MM.1S (cell line): ENCODE measurements around the gene IL2RG.

Source experiments
- DNase-seq: peaks from one replicate; pipeline ENCODE4 v3.0.0-alpha.2; 2015
- H2AFZ ChIP-seq: fragments of 300-600 bp; sonication (generic); 2 replicates; pipeline ENCODE4 v1.6.0; 2016; ENCODE audit warnings: antibody characterized with exemption, low read length
- H3F3A ChIP-seq: fragments of 300-600 bp; sonication (generic); 2 replicates; pipeline ENCODE4 v1.6.1; 2016; ENCODE audit warnings: mild to moderate bottlenecking, antibody characterized with exemption, low read length, moderate library complexity, mixed read lengths; ENCODE audit not compliant: insufficient read depth
- H3K27ac ChIP-seq: fragments of 300-600 bp; sonication (generic); 2 replicates; pipeline ENCODE4 v1.5.1; 2016; ENCODE audit warnings: mild to moderate bottlenecking, low read length
- H3K27me3 ChIP-seq: fragments of 300-600 bp; sonication (generic); replicated peaks from 2 replicates; pipeline ENCODE4 v1.6.0; 2016; ENCODE audit warnings: low read length; ENCODE audit not compliant: insufficient read depth
- H3K36me3 ChIP-seq: fragments of 300-600 bp; sonication (generic); replicated peaks from 2 replicates; pipeline ENCODE4 v1.6.1; 2016; ENCODE audit warnings: mild to moderate bottlenecking, low read length, mixed read lengths; ENCODE audit not compliant: insufficient read depth
- H3K4me1 ChIP-seq: fragments of 300-600 bp; sonication (generic); 2 replicates; pipeline ENCODE4 v1.6.1; 2016; ENCODE audit warnings: low read length, mixed read lengths
- H3K4me2 ChIP-seq: fragments of 300-600 bp; sonication (generic); 2 replicates; pipeline ENCODE4 v1.6.0; 2016; ENCODE audit warnings: low read depth, low read length
- H3K4me3 ChIP-seq: fragments of 300-600 bp; sonication (generic); 2 replicates; pipeline ENCODE4 v1.5.1; 2016; ENCODE audit warnings: low read length, mixed read lengths
- H3K79me2 ChIP-seq: fragments of 300-600 bp; sonication (generic); 2 replicates; pipeline ENCODE4 v1.6.1; 2016; ENCODE audit warnings: mixed run types, low read length, mixed read lengths
- H3K9ac ChIP-seq: fragments of 300-600 bp; sonication (generic); 2 replicates; pipeline ENCODE4 v1.6.1; 2016; ENCODE audit warnings: low read length, mixed read lengths
- H3K9me2 ChIP-seq: fragments of 300-600 bp; sonication (generic); replicated peaks from 2 replicates; pipeline ENCODE4 v1.6.1; 2016; ENCODE audit warnings: mild to moderate bottlenecking, low read length, mixed read lengths; ENCODE audit not compliant: insufficient read depth
- H3K9me3 ChIP-seq: fragments of 300-600 bp; sonication (generic); replicated peaks from 2 replicates; pipeline ENCODE4 v1.6.1; 2016; ENCODE audit warnings: mild to moderate bottlenecking, low read length, mixed read lengths; ENCODE audit not compliant: insufficient read depth
- H4K20me1 ChIP-seq: fragments of 300-600 bp; sonication (generic); 2 replicates; pipeline ENCODE4 v1.6.1; 2016; ENCODE audit warnings: mild to moderate bottlenecking, low read length, moderate library complexity, mixed read lengths; ENCODE audit not compliant: insufficient read depth
- EZH2 ChIP-seq: fragments of 300-600 bp; sonication (generic); optimal IDR thresholded peaks from 2 replicates; pipeline ENCODE3; 2017; ENCODE audit warnings: low read depth, mild to moderate bottlenecking, antibody characterized with exemption, low read length, mixed read lengths
- EZH2phosphoT487 ChIP-seq: fragments of 300-600 bp; sonication (generic); IDR thresholded peaks from 2 replicates; pipeline ENCODE4 v1.6.1; 2018; ENCODE audit warnings: antibody characterized with exemption, low read length
- TF ChIP-seq, protein P1 (sequence below): fragments of 300-600 bp; sonication (generic); IDR thresholded peaks from 2 replicates; pipeline ENCODE4 v1.5.1; 2016; ENCODE audit warnings: antibody characterized with exemption, low read length, mixed read lengths

Gene IL2RG

DNA sequence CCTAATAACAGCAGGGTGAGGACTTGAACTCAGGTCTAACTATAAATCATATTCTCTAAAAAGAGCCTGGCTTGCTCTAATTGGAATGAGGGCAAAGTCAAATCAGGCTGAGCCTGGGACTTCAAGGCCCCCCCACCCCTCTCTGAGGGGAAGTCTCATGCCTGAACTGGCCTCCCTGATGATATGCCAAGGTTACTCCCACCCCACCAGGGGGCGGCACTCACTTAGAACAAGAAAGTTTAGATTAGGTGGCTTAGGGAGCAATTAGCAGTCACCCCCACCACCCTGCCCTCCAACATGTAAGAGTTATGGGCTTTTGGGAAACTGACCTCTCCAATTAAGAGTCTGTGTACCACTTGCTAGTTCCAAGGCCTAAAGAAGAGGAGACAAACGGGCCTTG, 13.1 kb downstream of the IL2RG start:
- H3K36me3 ChIP-seq = no peaks in the 10 kb centered on the region
- H3K4me3 ChIP-seq = no peak overlapping the region
- no peak overlapping the region for H3K4me2 ChIP-seq
- TF ChIP-seq EZH2phosphoT487 = no peak
- TF ChIP-seq, protein P1, sequence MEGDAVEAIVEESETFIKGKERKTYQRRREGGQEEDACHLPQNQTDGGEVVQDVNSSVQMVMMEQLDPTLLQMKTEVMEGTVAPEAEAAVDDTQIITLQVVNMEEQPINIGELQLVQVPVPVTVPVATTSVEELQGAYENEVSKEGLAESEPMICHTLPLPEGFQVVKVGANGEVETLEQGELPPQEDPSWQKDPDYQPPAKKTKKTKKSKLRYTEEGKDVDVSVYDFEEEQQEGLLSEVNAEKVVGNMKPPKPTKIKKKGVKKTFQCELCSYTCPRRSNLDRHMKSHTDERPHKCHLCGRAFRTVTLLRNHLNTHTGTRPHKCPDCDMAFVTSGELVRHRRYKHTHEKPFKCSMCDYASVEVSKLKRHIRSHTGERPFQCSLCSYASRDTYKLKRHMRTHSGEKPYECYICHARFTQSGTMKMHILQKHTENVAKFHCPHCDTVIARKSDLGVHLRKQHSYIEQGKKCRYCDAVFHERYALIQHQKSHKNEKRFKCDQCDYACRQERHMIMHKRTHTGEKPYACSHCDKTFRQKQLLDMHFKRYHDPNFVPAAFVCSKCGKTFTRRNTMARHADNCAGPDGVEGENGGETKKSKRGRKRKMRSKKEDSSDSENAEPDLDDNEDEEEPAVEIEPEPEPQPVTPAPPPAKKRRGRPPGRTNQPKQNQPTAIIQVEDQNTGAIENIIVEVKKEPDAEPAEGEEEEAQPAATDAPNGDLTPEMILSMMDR = peak; percentile 52
- no peak for TF ChIP-seq EZH2
- no peak overlapping the region for H3K9ac ChIP-seq
- H3F3A ChIP-seq = no peaks in the 10 kb centered on the region
- peak; percentile 55 for DNase-seq
- no peak overlapping the region for H3K27ac ChIP-seq
- no peaks in the 10 kb centered on the region for H4K20me1 ChIP-seq
- H3K9me3 ChIP-seq = no peaks in the 10 kb centered on the region
- H3K4me1 ChIP-seq = 0 out of 2 replicates have a peak, but pooled peaks cover under 1% of the 10 kb centered on the region
- no peak overlapping the region for H2AFZ ChIP-seq
- H3K27me3 ChIP-seq = no peaks in the 10 kb centered on the region
- no peaks in the 10 kb centered on the region for H3K9me2 ChIP-seq
- H3K79me2 ChIP-seq = no peaks in the 10 kb centered on the region

DNA sequence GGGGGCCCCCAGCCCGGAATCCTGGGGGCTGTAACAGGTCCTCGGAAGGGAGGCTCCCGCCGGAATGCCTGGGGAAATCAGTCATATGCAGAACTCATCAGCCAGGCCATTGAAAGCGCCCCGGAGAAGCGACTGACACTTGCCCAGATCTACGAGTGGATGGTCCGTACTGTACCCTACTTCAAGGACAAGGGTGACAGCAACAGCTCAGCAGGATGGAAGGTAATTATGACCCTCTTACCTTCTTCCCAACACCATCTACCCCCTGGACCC, 14.7 kb downstream of the IL2RG start:
- H3K36me3 ChIP-seq = no peaks in the 10 kb centered on the region
- no peaks in the 10 kb centered on the region for H4K20me1 ChIP-seq
- H2AFZ ChIP-seq = peak overlapping the region; percentile 69; the same call in 1 of the 2 replicates

DNA sequence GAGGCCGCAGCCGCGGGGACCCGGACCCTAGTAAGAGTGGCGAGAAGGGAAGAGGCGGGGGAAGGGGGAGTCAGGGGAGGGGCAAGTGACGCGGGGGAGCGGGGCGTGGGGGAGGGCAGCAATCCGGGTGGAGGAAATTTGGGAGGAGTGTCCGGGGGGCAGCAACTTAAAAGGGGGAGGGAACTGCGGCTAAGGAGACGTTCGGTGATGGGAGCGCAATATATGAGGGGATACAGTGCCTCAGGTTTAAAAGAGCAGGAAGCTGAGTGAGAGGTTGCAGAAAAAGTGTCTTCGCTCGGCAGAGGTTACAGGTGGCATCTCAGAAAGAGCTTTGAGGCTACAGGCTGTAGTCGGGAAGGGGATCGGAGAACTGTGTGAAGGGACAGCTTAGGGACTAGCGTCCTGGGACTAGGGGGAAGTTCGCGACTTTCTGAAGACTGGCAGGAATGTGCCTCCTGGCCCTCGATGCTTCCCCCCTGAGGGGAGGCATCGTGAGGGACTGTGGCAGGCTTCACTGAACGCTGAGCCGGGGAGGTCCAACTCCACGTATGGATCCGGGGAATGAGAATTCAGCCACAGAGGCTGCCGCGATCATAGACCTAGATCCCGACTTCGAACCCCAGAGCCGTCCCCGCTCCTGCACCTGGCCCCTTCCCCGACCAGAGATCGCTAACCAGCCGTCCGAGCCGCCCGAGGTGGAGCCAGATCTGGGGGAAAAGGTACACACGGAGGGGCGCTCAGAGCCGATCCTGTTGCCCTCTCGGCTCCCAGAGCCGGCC, 15.2 kb downstream of the IL2RG start:
- H3K9me2 ChIP-seq = no peaks in the 10 kb centered on the region
- H3K27ac ChIP-seq = no peak overlapping the region
- peak overlapping the region; percentile 89 for H3K4me2 ChIP-seq
- no peaks in the 10 kb centered on the region for H3K9me3 ChIP-seq
- H3F3A ChIP-seq = no peaks in the 10 kb centered on the region
- H2AFZ ChIP-seq = peak overlapping the region; percentile 69
- no peaks in the 10 kb centered on the region for H3K36me3 ChIP-seq
- TF ChIP-seq EZH2 = no peak
- TF ChIP-seq, protein P1 = no peak
- peak overlapping the region; percentile 82 for H3K4me3 ChIP-seq
- no peak for DNase-seq
- H3K79me2 ChIP-seq = no peaks in the 10 kb centered on the region
- H3K27me3 ChIP-seq = no peaks in the 10 kb centered on the region
- H4K20me1 ChIP-seq = no peaks in the 10 kb centered on the region
- H3K4me1 ChIP-seq = no peaks in the 10 kb centered on the region
- H3K9ac ChIP-seq = peak overlapping the region; percentile 47; the same call in 1 of the 2 replicates

More for the DNA sequence above, 14.7 kb downstream of the IL2RG start:
- Histone ChIP-seq H3K27ac (no peak overlapping the region), H3K4me3 (peak overlapping the region; percentile 82), H3K9me2 (no peaks in the 10 kb centered on the region), H3K9me3 (no peaks in the 10 kb centered on the region), H3K9ac (peak overlapping the region; percentile 47; the same call in 1 of the 2 replicates), H3F3A (no peaks in the 10 kb centered on the region), H3K27me3 (no peaks in the 10 kb centered on the region), H3K4me2 (peak overlapping the region; percentile 89), H3K4me1 (no peaks in the 10 kb centered on the region), H3K79me2 (no peaks in the 10 kb centered on the region)
- DNase-seq = no peak
- TF ChIP-seq EZH2 (no peak), EZH2phosphoT487 (no peak)
- TF ChIP-seq, protein P1 = no peak
